ENCODE measurements around the gene DCANP1. TPM values are rescaled to one million over a fixed set of nuclear protein-coding genes. Genes with fewer than 3 reads are reported as not detected.

The DCANP1 gene
- total and polyA plus RNA-seq, 10 of the 15 experiments (the other 5 are each of a cell fraction or from before 2014, with no cell fraction given) = 0.01 TPM; not detected in 9

GRCh38 chr5:135425641-135426040 is 21.5 kb downstream of the DCANP1 start (continued):
- no peak for TF ChIP-seq REST (IDR thresholded peaks at IDR 0.05; ENCODE audit: low read depth, low read length)
- no peak for TF ChIP-seq ATF3 (IDR thresholded peaks at IDR 0.05; ENCODE audit: borderline replicate concordance, extremely low read depth, low read depth, low read length)
- no peak for TF ChIP-seq E4F1 (IDR thresholded peaks at IDR 0.05; ENCODE audit: borderline replicate concordance, partially characterized antibody)
- no peak for TF ChIP-seq SRF (IDR thresholded peaks at IDR 0.05; ENCODE audit: low read depth in 2 of 2, low read length in 2 of 2)
- no peak for TF ChIP-seq ZBED1 (IDR thresholded peaks at IDR 0.05; ENCODE audit: borderline replicate concordance)
- no peak for TF ChIP-seq WRNIP1 (IDR thresholded peaks at IDR 0.05; ENCODE audit: borderline replicate concordance, low read depth, low read length)
- no peak for TF ChIP-seq CEBPB (IDR thresholded peaks at IDR 0.05; ENCODE audit: borderline replicate concordance in 1 of 2, low read depth in 2 of 2, low read length in 2 of 2)

Measured in GM12878 (cell line).